AG09309 (cell line): ENCODE measurements around the gene KCNH2.

ENCODE experiments used
- DNase-seq: peaks from one replicate; pipeline ENCODE4 v3.0.0-alpha.2; 2010; ENCODE audit warnings: low read depth
- H3K4me3 ChIP-seq: 2 replicates; pipeline ENCODE4 v1.5.1; 2011; ENCODE audit warnings: mild to moderate bottlenecking, low read depth, low read length, moderate library complexity; ENCODE audit not compliant: control insufficient read depth
- TF ChIP-seq, protein P1 (sequence below): IDR thresholded peaks from 2 replicates; pipeline ENCODE4 v1.5.1; 2011; ENCODE audit warnings: mild to moderate bottlenecking, low read depth, low read length, inconsistent platforms; ENCODE audit not compliant: insufficient read depth, control insufficient read depth; ENCODE audit errors: missing control alignments

The KCNH2 gene

GRCh38 chr7:150956395-150957132 lies 21.6 kb downstream of the KCNH2 start:
- no peak for DNase-seq
- TF ChIP-seq, protein P1, sequence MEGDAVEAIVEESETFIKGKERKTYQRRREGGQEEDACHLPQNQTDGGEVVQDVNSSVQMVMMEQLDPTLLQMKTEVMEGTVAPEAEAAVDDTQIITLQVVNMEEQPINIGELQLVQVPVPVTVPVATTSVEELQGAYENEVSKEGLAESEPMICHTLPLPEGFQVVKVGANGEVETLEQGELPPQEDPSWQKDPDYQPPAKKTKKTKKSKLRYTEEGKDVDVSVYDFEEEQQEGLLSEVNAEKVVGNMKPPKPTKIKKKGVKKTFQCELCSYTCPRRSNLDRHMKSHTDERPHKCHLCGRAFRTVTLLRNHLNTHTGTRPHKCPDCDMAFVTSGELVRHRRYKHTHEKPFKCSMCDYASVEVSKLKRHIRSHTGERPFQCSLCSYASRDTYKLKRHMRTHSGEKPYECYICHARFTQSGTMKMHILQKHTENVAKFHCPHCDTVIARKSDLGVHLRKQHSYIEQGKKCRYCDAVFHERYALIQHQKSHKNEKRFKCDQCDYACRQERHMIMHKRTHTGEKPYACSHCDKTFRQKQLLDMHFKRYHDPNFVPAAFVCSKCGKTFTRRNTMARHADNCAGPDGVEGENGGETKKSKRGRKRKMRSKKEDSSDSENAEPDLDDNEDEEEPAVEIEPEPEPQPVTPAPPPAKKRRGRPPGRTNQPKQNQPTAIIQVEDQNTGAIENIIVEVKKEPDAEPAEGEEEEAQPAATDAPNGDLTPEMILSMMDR, result no peak
- no peak overlapping the region for H3K4me3 ChIP-seq

- DNase-seq, result no peak
- TF ChIP-seq, protein P1, result no peak
- no peak overlapping the region for H3K4me3 ChIP-seq
Observed at GRCh38 chr7:150955519-150956394, 22.4 kb downstream of the KCNH2 start.

GRCh38 chr7:150954986-150955518 lies 23.1 kb downstream of the KCNH2 start:
- no peak for DNase-seq
- TF ChIP-seq, protein P1, result no peak
- H3K4me3 ChIP-seq, result no peak overlapping the region

- DNase-seq, result no peak
- TF ChIP-seq, protein P1, result no peak
- H3K4me3 ChIP-seq, result no peak overlapping the region
Observed at GRCh38 chr7:150954201-150954985, 23.7 kb downstream of the KCNH2 start.

- TF ChIP-seq, protein P1, result no peak
- H3K4me3 ChIP-seq, result no peak overlapping the region
- no peak for DNase-seq
Observed at GRCh38 chr7:150953061-150953997, 24.8 kb downstream of the KCNH2 start.
